GM12873 (cell line): ENCODE results near the gene LRRC4B.

Experiments
- CTCF ChIP-seq: IDR thresholded peaks from 2 replicates; pipeline ENCODE4 v1.5.1; 2012; ENCODE audit warnings: low read depth, mild to moderate bottlenecking, moderate library complexity, low read length, control low read depth; ENCODE audit not compliant: insufficient read depth; ENCODE audit errors: missing control alignments

Gene LRRC4B

GRCh38 chr19:50468818-50469217, 99.4 kb downstream of the LRRC4B start:
- TF ChIP-seq CTCF, result no peak

- no peak for TF ChIP-seq CTCF
Observed at GRCh38 chr19:50467566-50467965, 100.7 kb downstream of the LRRC4B start.
